SHP77 treated with DMSO at 0.1 percent for 48 hours (cell line): ENCODE measurements around the gene SH3BP1.
"Not testable (repeated sequence)": the region's sequence is repeated elsewhere in the genome, so short reads cannot be mapped to it uniquely, and the experiment has no call there.

ENCODE experiments used
- DNase-seq: peaks from one replicate; lab custom pipeline; 2025; lab: John Stamatoyannopoulos, UW

The SH3BP1 gene

DNA sequence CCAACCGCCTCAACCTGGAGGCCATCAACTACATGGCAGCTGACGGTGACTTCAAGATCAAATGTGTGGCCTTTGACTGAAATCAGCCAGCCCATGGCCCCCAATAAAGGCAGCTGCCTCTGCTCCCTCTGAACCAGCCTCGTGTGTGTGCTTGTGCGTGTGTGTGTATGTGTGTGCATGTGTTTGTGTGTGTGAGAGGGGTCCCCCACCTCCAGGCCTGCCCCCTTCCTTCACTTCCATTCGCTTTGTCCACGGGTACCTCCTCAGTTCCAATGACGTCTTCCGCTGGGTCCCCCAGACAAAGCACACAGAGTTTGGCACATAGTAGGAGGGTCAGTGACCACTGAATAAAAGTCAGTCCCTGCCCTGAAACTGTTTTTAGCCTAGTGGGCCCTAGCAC lies 40.2 kb downstream of the SH3BP1 start:
- no peak for DNase-seq

DNA sequence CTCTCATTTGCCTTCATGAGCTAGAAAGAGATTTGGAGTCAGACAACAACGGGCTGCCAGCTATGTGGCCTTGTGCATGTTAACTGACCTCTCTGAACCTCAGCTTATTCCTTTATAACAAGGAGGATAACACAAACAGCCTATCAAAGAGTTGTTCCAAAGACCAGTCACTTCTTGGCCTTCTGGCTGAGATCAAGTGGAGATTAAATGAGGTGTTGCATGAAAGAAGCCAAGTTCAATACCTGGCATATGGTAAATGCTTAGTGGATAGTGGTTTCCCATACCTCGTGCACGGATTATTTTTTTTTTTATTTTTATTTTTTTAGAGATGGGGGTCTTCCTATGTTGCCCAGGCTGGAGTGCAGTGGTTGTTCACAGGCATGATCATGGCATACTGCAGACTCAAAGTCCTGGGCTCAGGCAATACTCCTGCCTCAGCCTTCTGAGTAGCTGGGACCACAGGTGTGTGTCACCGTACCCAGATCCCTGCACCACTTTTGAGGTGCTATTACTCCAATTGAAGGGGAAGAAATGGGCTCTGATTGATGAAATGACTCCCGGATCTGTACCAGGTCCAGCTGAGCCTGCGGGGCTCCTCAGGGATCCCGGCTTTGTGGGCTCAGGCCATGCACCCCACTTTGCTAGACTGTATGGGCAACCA lies 40.9 kb downstream of the SH3BP1 start:
- DNase-seq: no peak

DNA sequence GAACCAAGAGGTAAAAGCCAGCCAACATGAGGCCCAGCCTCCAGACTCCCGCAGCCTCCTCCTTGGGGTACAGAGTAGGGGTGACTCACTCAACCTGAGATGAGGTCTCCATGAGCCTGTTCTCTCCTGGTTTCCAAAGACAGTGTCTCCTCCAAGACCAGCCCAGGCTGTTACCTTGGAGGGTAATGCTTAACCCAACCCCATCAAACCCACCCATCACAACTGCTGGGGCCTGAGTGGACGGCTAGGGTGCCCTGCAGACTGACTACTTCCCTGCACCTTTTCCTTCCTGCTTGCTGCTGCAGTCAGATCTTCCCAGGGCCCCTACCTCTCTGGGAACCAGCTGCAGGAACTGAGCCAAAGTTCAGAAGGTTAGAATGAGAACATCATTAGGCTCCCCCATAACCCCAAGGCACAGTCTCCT lies 41.5 kb downstream of the SH3BP1 start:
- no peak for DNase-seq

DNA sequence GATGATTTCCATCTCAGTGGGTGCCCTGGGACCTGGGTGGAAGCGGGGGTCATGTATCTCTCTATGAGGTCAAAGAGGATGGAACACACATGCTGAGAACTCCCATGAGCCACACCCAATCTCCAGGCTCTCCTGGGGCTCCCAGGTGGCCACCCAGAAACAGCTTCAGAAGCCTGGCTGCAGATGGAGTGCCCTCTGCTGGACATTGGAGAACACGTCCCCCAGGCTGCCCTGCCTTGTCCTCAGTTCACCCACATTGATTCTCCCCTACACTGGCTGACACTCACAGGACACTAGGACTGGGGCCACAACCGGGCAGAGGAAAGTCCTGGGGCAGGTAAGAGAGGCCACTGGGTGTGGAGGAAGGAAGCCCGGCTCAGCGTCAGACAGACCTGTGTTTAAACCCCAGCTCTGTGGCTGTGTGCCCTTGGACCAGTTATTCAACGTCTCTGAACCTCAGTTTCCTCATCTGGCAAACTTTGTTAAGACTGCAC lies 42.1 kb downstream of the SH3BP1 start:
- peak; percentile 38 for DNase-seq

DNA sequence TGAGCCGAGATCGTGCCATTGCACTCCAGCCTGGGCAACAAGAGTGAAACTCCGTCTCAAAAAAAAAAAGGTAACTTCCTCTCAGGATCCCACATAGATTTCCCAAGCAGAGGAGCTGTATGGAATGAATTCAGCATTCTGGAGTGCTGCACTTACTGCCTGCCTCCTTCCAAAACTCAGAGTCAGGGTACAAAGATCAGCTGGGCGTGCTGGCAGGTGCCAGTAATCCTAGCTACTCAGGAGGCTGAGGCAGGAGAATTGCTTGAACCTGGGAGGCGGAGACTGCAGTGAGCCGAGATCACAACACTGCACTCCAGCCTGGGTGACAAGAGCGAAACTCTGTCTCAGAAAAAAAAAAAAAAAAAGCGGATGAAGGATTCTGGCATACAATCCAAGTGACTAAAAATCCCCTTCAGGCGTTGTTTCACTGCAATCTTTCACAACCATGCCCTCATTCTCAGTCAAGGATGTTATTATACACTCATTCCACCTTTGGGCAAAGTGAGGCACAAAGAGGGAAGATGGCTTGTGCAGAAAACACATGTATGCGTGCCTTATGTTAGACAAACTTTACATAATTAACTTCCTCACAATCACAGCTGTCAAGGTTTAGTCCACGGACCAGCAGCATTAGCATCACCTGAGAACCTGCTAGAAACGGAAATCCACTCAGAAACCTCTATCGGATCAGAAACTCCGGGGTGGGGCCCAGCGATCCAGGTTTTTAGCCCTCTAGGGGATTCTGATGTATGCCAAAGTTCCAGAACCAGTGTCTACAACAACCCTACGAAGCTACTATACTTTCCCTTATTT lies 45.5 kb downstream of the SH3BP1 start:
- DNase-seq: no peak

DNA sequence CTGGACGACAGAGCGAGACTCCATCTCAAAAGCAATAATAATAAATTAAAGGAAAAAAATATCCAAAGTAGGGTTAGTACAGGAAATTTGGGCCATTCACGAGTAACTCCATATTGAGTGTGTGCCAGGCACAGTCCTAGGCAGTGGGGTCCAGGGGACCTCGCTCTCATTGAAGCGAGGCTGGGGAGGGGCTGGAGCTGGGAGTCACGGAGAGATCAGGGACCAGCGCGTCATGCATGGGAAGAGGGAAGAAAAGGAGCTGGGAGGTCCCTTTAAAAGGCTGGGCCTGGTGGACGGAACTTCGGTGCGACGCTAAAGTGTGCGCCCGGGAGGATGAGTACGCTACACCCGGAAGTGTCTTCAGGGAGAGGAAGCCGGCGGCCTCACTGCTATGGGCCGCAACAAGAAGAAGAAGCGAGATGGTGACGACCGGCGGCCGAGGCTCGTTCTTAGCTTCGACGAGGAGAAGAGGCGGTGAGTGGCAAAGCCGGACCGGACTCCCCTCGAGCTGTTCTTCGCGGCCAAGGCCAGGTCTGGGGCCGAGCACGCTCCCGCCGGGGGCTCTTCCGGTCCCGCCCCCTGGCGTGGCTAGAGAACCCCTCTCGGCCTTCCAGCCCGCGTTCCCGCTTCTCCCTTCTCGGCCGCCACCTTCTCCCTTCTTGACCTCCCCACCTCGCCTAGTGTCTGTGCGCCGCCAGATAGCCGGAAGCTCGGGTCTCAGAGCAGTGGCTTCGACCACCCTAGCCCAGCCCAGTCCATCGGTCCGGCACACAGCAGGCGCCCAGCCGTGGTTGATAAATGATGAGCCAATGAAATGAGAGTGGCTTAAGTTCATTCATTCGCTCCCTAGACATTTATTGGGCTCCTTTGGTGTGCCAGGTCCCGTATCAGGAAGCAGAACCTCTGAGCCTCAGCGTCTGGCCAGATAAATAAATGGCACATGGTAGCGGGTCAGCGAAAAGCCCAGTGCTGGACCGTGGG lies 46.8 kb downstream of the SH3BP1 start, which contains the start of gene NOL12:
Gene NOL12 (plus strand): TSS at position 342 of the 981 bp plus-strand sequence. CDS start 50 bp downstream, at position 392.
- peak; percentile 74 for DNase-seq

DNA sequence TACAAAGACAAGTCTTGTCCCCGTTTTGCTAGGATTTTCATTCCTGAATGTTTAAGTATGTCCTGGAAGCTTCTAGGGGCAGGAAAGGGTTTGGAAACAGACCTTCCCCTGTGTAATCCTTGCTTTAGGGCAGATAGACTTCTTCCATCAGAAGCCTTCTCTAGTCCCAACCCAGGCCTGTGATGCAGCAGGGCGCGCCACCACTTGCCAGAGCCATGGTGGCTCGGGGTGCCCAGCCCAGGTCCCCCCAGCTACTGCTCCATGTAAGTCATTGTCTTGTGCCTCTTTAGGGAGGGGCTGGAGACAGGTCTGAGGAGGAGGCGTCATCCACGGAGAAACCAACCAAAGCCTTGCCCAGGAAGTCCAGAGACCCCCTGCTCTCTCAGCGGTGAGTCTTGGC lies 50.9 kb downstream of the SH3BP1 start:
- no peak for DNase-seq

DNA sequence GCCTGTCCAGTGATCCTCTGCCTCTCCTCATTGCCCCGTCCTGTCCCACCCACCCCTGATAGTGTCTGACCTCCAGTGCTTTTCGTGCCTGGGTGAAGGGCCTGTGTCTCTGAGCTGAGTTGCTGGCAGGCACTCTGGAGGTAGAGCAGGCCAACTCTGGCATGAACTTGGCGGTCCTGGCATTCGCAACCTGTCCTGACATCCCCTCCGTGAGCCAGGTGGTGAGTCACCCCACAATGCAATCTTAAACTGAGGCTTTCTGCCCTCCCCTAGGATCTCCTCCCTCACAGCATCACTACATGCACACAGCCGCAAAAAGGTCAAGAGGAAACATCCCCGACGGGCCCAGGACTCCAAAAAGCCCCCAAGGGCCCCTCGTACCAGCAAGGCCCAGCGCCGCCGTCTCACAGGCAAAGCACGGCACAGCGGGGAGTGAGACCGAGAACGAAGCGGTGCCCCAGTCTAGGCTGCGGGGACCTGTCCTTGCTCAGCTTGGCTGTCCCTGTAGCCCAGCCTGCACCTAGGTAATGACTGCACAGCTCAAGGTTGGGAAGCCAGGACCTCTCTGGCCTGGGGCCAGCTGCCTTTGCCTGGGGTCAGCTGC lies 51.5 kb downstream of the SH3BP1 start:
- no peak for DNase-seq

DNA sequence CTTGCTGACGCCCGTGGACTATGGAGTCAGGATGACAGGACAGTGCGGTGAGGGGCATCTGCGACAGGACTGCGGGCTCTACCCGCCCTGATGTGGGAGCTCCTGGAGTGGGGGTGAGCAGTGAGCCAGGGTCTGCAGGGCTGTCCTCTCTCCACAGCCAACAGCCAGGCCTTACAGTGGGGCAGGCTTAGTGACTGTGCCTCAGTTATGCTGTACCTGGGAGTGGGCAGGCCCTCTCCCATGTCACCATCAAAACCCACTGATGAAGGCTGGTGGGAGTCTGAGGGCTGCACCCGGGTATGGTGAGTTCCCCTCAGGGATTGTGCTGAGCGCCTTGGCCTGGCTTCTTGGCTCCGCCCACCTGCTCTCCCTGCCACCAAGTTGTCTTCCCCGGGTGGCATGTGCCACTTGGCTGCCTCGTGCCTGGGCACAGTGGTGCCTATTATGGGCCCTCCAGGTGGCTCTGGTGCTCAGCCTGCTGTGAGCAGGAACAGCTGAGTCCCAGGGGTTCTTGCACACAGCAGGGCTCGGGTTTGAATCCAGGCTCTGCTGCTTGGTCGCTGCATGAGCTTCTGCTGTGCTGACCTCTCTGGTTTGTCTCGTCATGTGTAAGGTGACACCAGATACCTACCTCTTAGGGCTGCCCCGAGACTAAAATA lies 53.3 kb downstream of the SH3BP1 start:
- no peak for DNase-seq

DNA sequence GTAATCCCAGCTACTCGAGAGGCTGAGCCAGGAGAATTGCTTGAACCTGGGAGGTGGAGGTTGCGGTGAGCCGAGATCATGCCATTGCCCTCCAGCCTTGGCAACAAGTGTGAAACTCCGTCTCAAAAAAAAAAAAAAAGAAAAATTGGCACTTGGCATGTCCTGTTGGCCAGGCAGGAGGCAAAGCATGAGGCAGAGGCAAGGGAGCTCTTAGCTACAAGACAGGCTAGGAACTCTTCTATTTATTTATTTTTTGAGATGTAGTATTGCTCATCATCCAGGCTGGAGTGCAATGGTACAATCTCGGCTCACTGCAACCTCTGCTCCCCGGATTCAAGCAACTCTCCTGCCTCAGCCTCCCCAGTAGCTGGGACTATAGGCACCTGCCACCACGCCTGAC lies 54.7 kb downstream of the SH3BP1 start:
- DNase-seq: not testable (repeated sequence)

DNA sequence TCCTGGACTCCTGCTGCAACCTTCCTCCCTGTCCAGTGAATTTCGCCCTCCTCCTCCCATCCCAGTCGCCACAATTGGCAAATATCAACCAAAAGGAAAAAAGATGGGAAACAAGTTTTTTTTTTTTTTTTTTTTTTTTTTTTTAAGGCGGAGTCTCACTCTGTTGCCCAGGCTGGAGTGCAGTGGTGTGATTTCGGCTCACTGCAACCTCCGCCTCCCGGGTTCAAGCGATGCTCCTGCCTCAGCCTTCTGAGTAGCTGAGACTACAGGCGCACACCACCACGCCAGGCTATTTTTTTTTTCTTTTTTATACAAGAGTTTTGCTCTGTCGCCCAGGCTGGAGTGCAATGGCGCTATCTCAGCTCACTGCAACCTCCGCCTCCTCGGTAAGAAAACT lies 56.8 kb downstream of the SH3BP1 start:
- DNase-seq: not testable (repeated sequence)

DNA sequence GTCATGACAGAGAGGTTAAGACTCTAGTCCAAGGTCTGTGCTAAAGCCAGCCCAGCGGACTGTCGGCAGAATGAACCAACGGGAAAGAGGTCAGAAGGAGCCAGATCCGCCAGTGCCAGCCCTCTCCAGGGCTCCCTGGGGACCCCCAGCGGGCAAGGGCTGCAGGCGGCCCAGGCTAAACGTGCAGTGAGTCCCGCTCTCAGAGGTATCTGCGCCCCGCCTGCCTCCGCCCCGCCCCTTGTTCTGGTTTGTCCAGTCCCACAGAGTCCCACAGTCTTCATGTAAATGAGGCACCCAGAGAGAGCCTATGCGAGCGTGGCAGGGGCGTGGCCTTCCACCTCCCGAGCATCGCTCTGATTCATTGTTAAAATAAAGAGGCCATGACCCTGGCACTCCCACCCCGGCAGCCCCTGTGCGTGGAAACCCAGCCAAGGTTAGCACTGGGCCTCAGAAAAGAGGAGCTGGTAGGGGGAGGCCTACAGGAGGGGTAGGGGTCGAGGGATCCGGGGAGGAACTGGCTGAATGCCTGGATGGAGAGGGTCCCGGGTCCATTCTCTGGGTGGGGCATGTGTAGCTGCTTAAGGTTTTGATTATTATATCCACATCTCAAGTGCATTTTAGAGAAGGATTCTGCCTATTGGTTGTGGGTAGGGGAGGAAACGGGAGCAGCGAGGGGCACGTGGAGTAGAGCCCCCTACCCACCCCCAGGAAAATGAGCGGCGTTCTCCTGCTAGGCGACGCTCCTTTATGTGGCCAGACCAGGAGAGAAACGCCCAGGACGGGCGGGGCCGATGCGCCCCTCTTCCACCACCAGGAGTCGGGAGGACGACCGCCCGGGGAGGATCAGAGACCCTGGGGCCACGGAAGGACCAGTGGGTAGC lies 57.4 kb downstream of the SH3BP1 start, which contains the start of gene TRIOBP:
Gene TRIOBP (plus strand): TSS at position 392 of the 881 bp plus-strand sequence. CDS start 4,318 bp downstream, outside the sequence.
- DNase-seq: peak; percentile 84

DNA sequence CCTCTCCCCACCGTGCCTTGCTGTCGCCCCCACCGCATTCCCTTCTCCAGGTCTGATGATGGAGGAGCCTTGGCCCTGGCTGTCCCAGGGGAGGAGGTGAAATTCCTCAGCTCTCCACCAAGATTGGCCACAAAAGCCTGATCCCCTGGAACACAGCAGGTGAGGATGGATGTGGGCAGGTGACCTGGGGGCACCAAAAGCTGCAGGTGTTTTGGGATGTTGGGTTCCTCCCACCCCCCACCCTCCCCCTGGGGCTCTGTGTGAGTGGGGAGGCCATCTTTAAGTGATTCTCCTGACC lies 58.0 kb downstream of the SH3BP1 start:
- DNase-seq: no peak

DNA sequence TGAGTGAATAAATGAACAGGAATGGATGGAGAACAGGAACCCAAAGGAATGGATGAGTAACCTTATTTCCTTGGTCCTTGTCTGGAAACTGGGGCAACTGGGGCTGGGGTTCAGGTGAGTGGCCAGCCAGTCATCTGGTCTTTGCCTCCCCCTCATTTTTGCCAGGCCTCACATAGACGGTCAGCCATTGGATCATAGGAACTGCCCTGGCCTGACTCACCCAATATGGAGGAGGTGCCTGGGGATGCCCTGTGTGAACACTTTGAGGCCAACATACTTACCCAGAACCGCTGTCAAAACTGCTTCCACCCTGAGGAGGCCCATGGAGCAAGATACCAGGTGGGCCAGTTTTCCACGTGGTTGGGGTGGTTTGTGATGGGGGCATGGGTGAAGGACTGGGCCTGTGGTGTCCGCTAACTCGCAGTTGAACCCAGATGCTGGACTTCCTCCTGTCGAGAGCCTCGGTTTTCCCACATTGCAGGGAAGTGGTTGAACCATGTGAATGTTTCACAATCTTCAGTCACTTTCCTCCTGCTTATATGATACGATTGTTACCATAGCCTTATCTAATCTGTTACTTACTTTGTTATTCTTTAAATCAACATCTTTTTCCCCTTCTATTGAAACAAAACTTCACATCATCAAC lies 61.8 kb downstream of the SH3BP1 start:
- DNase-seq: no peak

DNA sequence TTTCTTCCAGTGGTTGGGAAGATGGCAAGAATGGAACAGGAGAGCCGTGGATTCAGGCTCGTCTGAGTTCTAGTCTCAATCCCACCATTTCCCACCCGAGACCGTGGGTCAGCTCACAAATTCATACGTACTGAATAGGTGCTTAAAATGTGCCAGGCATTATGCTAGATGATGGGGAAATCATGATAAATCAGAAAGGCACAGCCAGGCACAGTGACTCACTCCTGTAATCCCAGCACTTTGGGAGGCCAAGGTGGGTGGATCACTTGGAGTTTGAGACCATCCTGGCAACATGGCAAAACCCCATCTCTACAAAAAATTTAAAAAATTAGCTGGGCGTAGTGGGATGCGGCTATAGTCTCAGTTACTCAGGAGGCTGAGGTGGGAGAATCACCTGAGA lies 64.4 kb downstream of the SH3BP1 start:
- DNase-seq: no peak

DNA sequence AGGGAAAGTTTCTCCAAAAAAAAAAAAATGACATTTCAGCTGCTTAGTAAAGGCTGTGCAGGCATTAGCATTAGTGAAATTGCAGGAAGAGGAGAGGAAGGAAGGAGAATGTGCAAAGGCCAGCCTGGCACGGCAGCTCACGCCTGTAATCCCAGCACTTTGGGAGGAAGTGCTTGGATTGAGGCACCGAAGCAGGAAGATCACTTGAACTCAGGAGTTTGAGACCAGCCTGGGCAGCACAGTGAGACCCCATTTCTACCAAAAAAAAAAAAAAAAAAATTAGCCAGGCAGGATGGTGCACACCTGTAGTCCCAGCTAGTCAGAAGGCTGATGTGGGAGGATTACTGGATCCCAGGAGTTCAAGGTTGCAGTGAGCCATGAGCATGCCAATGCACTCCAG lies 65.2 kb downstream of the SH3BP1 start:
- no peak for DNase-seq

DNA sequence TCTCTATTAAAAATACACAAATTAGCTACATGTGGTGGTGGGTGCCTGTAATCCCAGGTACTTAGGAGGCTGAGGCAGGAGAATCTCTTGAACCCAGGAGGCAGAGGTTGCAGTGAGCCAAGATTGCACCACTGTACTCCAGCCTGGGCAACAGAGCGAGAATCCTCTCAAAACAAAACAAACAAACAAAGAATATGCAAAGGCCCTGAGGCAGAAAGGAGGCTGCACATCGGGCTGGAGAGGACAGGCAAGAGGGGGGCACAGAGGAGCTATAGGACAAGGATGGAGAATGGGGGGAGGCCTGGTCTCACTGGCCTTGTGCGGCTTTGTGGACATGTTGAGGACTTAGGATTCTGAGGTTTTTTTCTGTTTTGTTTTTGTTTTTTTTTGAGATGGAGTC lies 65.7 kb downstream of the SH3BP1 start:
- DNase-seq: no peak
